M059J (cell line): ENCODE results near the gene SMG5. TPM values are rescaled to one million over a fixed set of nuclear protein-coding genes. Genes with fewer than 3 reads are reported as not detected.

Source experiments
- DNase-seq: peaks from one replicate; pipeline ENCODE4 v3.0.0-alpha.2; 2012; ENCODE audit warnings: low read depth
- total RNA-seq: library from RNA; depleted of rRNA; stranded (reverse); fragments of >200 nt; shearing (Covaris generic); gene quantifications from 2 replicates; pipeline ENCODE4 v1.2.3, GENCODE V29; 2014; rRNA removed

SMG5 gene
- total RNA-seq, 1 experiment from 2014 or later: 97.0 TPM

GRCh38 chr1:156214024-156214748 lies 68.4 kb downstream of the SMG5 start:
- DNase-seq: peak; percentile 91

GRCh38 chr1:156213644-156213966 lies 69.0 kb downstream of the SMG5 start:
- DNase-seq: no peak

GRCh38 chr1:156212833-156213643 lies 69.6 kb downstream of the SMG5 start, which contains the start of gene PMF1:
Gene PMF1 (plus strand): TSS chr1:156213007. CDS start chr1:156213016, 9 bp downstream.
- peak; percentile 96 for DNase-seq

GRCh38 chr1:156212130-156212529 lies 70.5 kb downstream of the SMG5 start:
- DNase-seq: no peak

- peak; percentile 12 for DNase-seq
Measured at GRCh38 chr1:156211243-156211642, 71.4 kb downstream of the SMG5 start.

GRCh38 chr1:156204686-156205085 lies 77.9 kb downstream of the SMG5 start:
- DNase-seq: no peak

GRCh38 chr1:156203331-156203730 lies 79.3 kb downstream of the SMG5 start:
- peak; percentile 60 for DNase-seq

GRCh38 chr1:156200044-156200443 lies 82.6 kb downstream of the SMG5 start:
- no peak for DNase-seq

Other genes starting within 250 kb of the SMG5 start
- 18.8 and 26.5 TPM in 2 replicates for gene UBQLN4, start 229.0 kb downstream of the SMG5 start, total RNA-seq
- gene LAMTOR2, start 228.0 kb downstream of the SMG5 start, total RNA-seq: 41.7 and 60.2 TPM in 2 replicates
- not detected in 2 replicates for gene RAB25, start 221.7 kb downstream of the SMG5 start, total RNA-seq
- gene MEX3A, start 200.4 kb downstream of the SMG5 start, total RNA-seq: 2.5 and 3.2 TPM in 2 replicates
- 396 and 698 TPM in 2 replicates for gene LMNA, start 168.1 kb downstream of the SMG5 start, total RNA-seq
- 0.37 and 1.3 TPM in 2 replicates for gene SEMA4A, start 129.2 kb downstream of the SMG5 start, total RNA-seq
- gene SLC25A44, start 88.7 kb downstream of the SMG5 start, total RNA-seq: 18.5 and 25.8 TPM in 2 replicates
- gene PMF1, start 69.8 kb downstream of the SMG5 start, total RNA-seq: 96.1 and 109 TPM in 2 replicates
- gene BGLAP, start 40.6 kb downstream of the SMG5 start, total RNA-seq: not detected in 2 replicates
- 0.37 and 1.0 TPM in 2 replicates for gene PAQR6, start 34.8 kb downstream of the SMG5 start, total RNA-seq
- gene TMEM79, start 1.5 kb upstream of the SMG5 start, total RNA-seq: 2.1 and 2.2 TPM in 2 replicates
- 95.1 and 99.0 TPM in 2 replicates for gene GLMP, start 12.9 kb upstream of the SMG5 start, total RNA-seq
- not detected in 2 replicates for gene VHLL, start 16.5 kb upstream of the SMG5 start, total RNA-seq
- 406 and 432 TPM in 2 replicates for gene CCT3, start 55.5 kb upstream of the SMG5 start, total RNA-seq
- not detected in 2 replicates for gene TSACC, start 55.7 kb upstream of the SMG5 start, total RNA-seq
- gene RHBG, start 86.4 kb upstream of the SMG5 start, total RNA-seq: not detected in 2 replicates
- 10.6 and 26.3 TPM in 2 replicates for gene MEF2D, start 217.9 kb upstream of the SMG5 start, total RNA-seq